NCI-H524 (cell line): Measurements from ENCODE around the gene LMO1.
A peak's percentile ranks its signal among the peaks of the same experiment; 100 is the strongest.

Experiments
- DNase-seq, 2 experiments: peaks; one replicate each; lab custom pipeline; 2025; lab: John Stamatoyannopoulos, UW

LMO1 gene

DNA sequence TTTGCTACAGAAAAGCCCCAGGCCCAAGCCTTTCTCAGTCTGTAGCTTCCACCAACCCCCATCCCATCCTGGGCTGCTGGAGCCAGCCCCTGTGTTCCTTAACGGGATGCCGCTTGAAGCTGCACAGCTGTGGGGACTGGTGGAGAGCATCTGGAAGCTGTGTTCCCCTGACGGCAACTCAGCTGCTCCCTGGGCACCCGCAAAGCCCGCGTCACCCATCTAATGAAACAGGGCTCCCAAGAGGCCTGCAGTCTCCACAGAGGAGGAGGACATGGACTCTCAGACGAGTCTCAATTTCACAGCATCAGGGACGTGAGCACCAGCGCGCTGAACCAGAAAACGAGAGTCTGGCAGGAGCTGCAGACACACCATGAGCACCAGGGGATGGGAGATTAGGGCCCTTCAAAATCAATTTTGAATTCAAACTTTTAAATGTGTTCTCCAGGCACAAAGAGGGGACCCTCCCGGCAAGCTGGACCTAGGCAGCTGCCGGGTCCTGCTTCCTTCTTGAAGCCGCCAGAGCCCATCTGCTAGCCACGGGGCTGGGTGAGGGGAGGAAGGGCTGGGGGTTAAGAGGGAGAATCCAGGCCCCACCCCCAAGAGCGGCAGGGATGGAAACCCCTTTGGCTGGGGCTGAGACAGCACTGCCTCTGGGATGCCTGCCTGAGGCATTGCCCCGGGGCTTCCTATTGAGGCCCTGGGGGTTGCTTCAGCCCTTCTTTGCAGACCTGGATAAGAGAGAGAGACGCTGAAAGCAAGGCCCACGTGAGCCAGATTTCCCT, 21.0 kb downstream of the LMO1 start:
- DNase-seq = peak; percentile 88 to 92

- no peak for DNase-seq
These were observed 21.6 kb downstream of the LMO1 start for GRCh38 chr11:8242118-8242475.

DNA sequence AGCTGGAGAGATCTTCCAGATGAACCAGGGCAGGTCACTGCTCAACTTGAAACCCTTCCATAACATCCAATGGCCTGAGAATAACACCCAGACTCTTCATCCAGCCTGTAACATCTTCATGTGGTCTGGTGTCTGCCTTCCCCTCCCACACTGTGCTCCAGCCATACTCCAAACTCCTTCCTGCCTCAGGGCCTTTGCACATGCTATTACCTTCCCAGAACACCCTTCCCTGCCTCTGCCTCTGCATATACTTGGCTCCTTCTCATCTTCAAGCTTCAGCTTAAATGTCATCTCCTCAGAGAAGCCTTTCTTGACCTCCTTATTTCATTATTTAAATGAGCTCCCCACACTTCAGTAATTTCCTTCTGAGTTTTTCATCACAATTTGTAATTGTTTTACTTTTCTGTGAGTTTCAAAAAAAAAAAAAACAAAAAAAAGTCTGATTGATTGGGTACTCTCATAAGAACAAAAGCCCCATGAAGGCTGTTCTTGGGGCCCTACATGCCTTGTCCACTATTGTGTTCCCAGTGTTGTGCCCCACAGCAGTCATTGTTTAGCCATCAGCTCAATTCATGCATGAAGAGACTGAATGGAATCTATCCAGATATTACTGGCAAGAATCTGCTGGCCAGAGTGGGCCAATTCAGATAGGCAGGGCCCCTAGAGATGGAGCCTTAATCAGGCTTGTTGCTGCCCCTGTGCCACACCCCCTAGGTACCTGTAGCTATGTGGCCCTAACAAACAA, 22.1 kb downstream of the LMO1 start:
- DNase-seq = no peak

GRCh38 chr11:8239536-8240228, 24.0 kb downstream of the LMO1 start:
- DNase-seq = no peak

- peak; percentile 42 to 72 for DNase-seq
These were observed 24.6 kb downstream of the LMO1 start for GRCh38 chr11:8239040-8239439.

GRCh38 chr11:8237453-8237852, 26.2 kb downstream of the LMO1 start:
- DNase-seq = no peak

- DNase-seq = no peak
These were observed 27.8 kb downstream of the LMO1 start for GRCh38 chr11:8235925-8236324.

DNA sequence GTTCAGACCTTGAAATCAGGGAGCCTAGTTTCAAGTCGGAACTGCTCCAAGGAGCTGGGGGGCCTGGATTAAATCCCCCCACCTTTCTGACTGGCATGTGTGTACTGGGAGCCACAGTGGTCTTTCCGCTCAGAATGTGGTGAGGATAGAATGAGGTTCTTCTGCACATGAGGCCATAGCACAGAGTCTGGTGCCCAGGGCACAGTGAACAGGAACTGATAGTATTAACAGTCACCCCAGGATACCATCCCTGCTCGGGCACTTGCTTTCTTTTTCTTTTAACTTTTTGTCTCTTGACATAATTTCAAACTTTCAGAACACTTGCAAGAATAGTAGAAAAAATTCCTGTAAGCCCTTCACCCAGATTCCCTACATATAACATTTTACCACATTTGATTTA, 28.8 kb downstream of the LMO1 start:
- DNase-seq = no peak

- peak in 1 of 2 experiments; percentile 44 for DNase-seq
These were observed 29.3 kb downstream of the LMO1 start for GRCh38 chr11:8234425-8234821.

DNA sequence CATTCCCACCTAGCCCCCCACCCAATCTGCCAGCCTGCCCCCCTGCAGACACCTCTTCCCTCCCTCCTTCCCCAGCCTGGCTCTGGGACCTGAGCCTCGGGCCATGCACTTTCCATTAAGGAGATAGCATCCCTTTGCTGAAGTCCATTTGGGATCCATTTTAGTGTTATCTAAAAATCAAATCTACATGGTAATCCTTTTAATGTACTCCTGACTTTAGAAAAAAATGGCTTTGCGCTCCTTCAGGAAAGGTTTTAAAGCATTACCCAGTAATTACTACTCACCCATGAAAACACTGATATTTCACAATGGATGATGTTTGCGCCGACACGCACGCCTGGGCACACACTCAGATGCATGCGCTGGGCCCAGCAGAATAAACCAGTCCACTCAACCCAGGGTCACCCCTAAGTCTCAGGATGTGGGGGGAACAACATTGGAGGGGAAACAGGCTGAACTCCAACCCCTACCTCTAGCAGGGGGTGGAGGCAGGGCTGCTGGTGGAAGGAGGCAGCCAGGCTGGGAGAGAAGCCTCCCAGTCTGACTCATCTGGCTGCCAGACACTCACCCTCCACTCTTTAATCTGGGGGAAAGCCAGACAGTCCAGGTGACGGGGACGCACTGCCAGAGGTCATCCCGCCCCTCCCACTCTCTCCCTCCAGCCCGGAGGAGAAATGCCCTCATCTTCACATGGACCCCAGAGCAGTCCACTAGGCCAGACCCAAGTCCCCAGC, 29.8 kb downstream of the LMO1 start:
- DNase-seq = peak in 1 of 2 experiments; percentile 18

DNA sequence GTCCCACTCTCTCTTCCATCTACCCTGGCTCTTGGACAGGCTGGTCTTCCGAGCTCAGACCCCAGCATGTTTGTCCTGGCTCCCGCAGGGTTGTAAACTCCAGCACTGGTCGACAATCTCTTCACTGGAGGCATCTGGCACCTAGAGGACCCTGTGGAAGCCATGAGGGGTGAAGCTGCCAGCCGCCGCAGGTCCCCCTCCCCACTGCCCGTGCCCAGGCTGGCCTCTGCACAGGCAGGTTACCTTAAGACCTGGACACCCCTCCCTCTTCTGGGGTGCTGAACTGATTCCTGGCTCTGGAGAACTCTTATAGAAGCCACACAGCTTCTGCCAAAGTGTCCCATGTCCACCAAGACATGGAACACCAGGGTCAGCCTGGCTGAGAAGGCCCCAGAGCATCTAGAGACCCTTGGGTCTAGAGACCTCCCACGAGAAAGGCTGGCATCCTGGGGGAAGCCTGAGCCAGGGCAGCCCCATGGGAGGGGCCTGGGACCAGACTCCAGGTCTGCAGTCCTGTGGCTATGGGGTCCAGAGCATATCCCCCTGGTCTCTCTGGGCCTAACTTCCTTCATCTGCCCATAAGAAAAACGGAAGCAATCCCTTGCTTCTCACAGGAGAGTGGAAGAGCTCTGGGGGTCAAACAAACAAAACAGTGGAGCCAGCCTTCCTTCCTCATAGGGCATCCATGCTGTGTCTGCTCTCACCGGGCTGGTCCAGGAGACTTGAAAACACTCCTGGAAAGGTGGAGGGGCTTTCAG, 30.6 kb downstream of the LMO1 start:
- DNase-seq = peak in 1 of 2 experiments; percentile 21

DNA sequence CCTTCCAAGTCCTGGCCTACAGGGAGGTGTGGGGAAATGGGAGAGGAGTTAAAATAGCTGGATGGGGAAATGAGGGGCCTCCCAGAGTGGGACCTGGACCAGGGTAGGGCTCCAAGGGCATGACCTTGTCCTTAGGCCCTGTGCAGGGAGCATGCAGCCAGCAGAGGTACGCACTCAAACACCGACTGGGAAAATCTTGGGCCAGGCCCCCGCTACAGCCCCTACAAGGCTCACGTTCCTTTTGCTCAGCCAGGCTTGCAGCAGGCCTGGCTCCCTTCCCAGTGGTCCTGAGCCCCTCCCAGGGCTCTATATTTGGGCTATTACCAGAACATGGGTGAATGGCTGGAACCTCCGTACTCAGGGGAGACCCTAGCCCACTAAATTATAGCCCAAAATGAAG, 31.3 kb downstream of the LMO1 start:
- DNase-seq = no peak

- DNase-seq = no peak
These were observed 31.7 kb downstream of the LMO1 start for GRCh38 chr11:8231979-8232378.

DNA sequence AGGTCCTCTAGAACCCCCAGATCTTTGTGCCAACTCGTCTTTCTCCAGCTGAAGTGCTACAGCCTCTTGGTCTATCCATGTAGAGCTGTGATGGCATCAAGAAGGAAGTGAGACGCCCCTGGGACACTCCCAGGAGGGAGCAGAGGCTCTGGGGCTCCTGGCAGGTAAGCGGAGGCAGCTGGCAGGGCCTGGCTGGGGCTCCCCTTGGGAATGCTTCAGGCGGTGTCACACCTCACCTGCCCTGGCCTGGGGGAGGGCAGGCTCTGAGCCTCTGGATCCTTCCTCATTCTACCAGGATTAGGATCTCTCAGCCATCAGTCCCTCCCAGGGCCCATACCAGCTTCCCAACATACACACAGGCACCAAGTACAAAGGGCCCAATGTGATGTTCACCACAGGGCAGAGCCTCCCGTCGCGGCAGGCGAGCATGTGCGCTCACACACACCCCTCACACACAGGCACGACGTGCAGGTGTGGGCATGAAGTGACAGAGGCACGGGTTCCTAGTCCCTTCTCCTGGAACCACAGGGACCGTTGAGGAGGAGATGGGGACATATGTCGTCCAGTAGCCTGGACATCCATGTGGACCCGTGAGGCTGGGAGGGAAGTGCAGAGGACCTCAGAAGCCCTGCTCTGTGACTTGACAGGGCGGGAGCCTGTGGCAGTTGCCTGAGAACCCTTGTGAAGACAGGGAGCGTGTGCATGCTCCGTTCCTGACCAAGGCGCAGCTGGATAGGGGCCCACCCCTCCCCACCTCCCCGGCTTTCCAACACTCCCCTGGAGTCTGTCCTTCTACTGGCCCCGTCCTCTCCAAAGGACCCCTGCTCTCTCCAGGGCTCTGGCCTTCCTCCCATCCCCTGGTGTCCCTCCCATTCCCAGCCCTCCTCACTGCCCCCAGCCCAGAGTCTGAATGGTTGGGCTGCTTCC, 32.5 kb downstream of the LMO1 start:
- no peak for DNase-seq

GRCh38 chr11:8230178-8230859, 33.4 kb downstream of the LMO1 start:
- DNase-seq = no peak

- no peak for DNase-seq
These were observed 34.1 kb downstream of the LMO1 start for GRCh38 chr11:8229299-8230177.

- DNase-seq = peak; percentile 17 to 24
These were observed 35.4 kb downstream of the LMO1 start for GRCh38 chr11:8228231-8228630.
